Endodermal cell (in vitro differentiated cells): ENCODE data around the gene LRRC3C. TPM values are rescaled to one million over a fixed set of nuclear protein-coding genes. Genes with fewer than 3 reads are reported as not detected.

Experiments
- DNase-seq: peaks from one replicate; pipeline ENCODE4 v3.0.0-alpha.2; 2017
- H3K27ac ChIP-seq: 2 replicates; pipeline ENCODE4 v1.5.1; 2013; ENCODE audit warnings: mild to moderate bottlenecking, low read depth, low read length, moderate library complexity
- H3K27me3 ChIP-seq: 2 replicates; pipeline ENCODE4 v1.6.1; 2013; ENCODE audit warnings: mild to moderate bottlenecking, low read length, moderate library complexity; ENCODE audit not compliant: insufficient read depth, control insufficient read depth, poor library complexity, severe bottlenecking
- H3K36me3 ChIP-seq: 2 replicates; pipeline ENCODE4 v1.7.0; 2013; ENCODE audit warnings: mild to moderate bottlenecking, low read length, moderate library complexity; ENCODE audit not compliant: control insufficient read depth, insufficient read depth
- H3K4me1 ChIP-seq: one replicate; pipeline ENCODE4 v1.7.0; 2013; ENCODE audit warnings: low read length; ENCODE audit not compliant: control insufficient read depth, insufficient read depth
- H3K4me3 ChIP-seq: 2 replicates; pipeline ENCODE4 v1.5.1; 2013; ENCODE audit warnings: mild to moderate bottlenecking, low read length, moderate library complexity
- H3K9ac ChIP-seq: 2 replicates; pipeline ENCODE4 v1.6.1; 2013; ENCODE audit warnings: mild to moderate bottlenecking, low read length, moderate library complexity; ENCODE audit not compliant: poor library complexity, severe bottlenecking; ENCODE audit errors: extremely low read depth
- H3K9me3 ChIP-seq: 2 replicates; pipeline ENCODE4 v1.6.1; 2013; ENCODE audit warnings: mild to moderate bottlenecking, low read length, moderate library complexity; ENCODE audit not compliant: control insufficient read depth
- H3K27ac Mint-ChIP-seq: 2 replicates; pipeline ENCODE4 v1.8.0; 2020; ENCODE audit warnings: mixed read lengths
- H3K27me3 Mint-ChIP-seq: 2 replicates; pipeline ENCODE4 v1.8.0; 2021; ENCODE audit warnings: mild to moderate bottlenecking, mixed read lengths; ENCODE audit not compliant: insufficient read depth
- H3K36me3 Mint-ChIP-seq: 2 replicates; pipeline ENCODE4 v1.8.0; 2020; ENCODE audit warnings: low read depth, mixed read lengths
- H3K4me1 Mint-ChIP-seq: 2 replicates; pipeline ENCODE4 v1.8.0; 2020; ENCODE audit warnings: mixed read lengths
- H3K4me3 Mint-ChIP-seq: 2 replicates; pipeline ENCODE4 v1.8.0; 2020; ENCODE audit warnings: mild to moderate bottlenecking, moderate library complexity, mixed read lengths
- H3K9me3 Mint-ChIP-seq: 2 replicates; pipeline ENCODE4 v1.8.0; 2020; ENCODE audit warnings: mild to moderate bottlenecking, mixed read lengths
- CTCF ChIP-seq: fragments of 200-600 bp; sonication (generic); conservative IDR thresholded peaks from 2 replicates; pipeline ENCODE4 v1.5.0; 2021; ENCODE audit warnings: antibody characterized with exemption, mild to moderate bottlenecking
- WGBS, 2 experiments: methylation state at CpG; one replicate each; pipeline versions ENCODE4 v1.1.5 to v1.1.7; 2013; ENCODE audit warnings: missing lambda C conversion rate in 2 of 2, mixed read lengths in 1 of 2; ENCODE audit not compliant: insufficient coverage in 1 of 2, insufficient read length in 1 of 2; 5-methylcytosine and 5-hydroxymethylcytosine counted together
- total RNA-seq, 2 donors: library from RNA; stranded (reverse); fragmentation: NEBNext Ultra II Directional in 1 of 2; extraction: Animal tissue kit (Norgen Biotek cat#: 25700) in 1 of 2; gene quantifications; 2 replicates in 1 of 2; 3 replicates in 1 of 2; pipeline ENCODE4 v1.2.1, GENCODE V29; 2021

Gene LRRC3C
- total RNA-seq, 2 donors from 2014 or later = not detected

GRCh38 chr17:39955726-39956225 lies 28.2 kb downstream of the LRRC3C start:
- peaks cover 16% of the 10 kb centered on the region for H3K27me3 Mint-ChIP-seq
- WGBS, 2 experiments = 93 to 100% methylated on average over 1 to 3 of the region's 4 CpGs
- Histone ChIP-seq H3K4me3 (no peak overlapping the region), H3K27me3 (peaks cover 10% of the 10 kb centered on the region), H3K4me1 (no peaks in the 10 kb centered on the region), H3K27ac (no peak overlapping the region), H3K9me3 (no peaks in the 10 kb centered on the region), H3K36me3 (no peaks in the 10 kb centered on the region), H3K9ac (no peak overlapping the region)
- no peak overlapping the region for H3K27ac Mint-ChIP-seq
- peaks cover 12% of the 10 kb centered on the region for H3K4me1 Mint-ChIP-seq
- H3K4me3 Mint-ChIP-seq = no peak overlapping the region
- DNase-seq = no peak
- no peaks in the 10 kb centered on the region for H3K9me3 Mint-ChIP-seq
- TF ChIP-seq CTCF = no peak
- H3K36me3 Mint-ChIP-seq = no peaks in the 10 kb centered on the region

GRCh38 chr17:39960524-39961041 lies 33.1 kb downstream of the LRRC3C start:
- H3K4me3 ChIP-seq = no peak overlapping the region
- Mint-ChIP-seq H3K27ac (peak overlapping the region; percentile 23), H3K4me3 (no peak overlapping the region), H3K4me1 (peaks cover 5% of the 10 kb centered on the region), H3K27me3 (peaks cover 4% of the 10 kb centered on the region), H3K36me3 (no peaks in the 10 kb centered on the region), H3K9me3 (no peaks in the 10 kb centered on the region)
- whole genome bisulfite sequencing, 2 experiments = 85 to 93% methylated on average over 3 to 7 of the region's 8 CpGs
- H3K9me3 ChIP-seq = no peaks in the 10 kb centered on the region
- H3K27ac ChIP-seq = no peak overlapping the region
- H3K9ac ChIP-seq = no peak overlapping the region
- no peaks in the 10 kb centered on the region for H3K27me3 ChIP-seq
- DNase-seq = no peak
- H3K4me1 ChIP-seq = no peaks in the 10 kb centered on the region
- H3K36me3 ChIP-seq = no peaks in the 10 kb centered on the region
- TF ChIP-seq CTCF = no peak

GRCh38 chr17:39962642-39963220 lies 35.2 kb downstream of the LRRC3C start, which contains the start of gene GSDMA:
TSS of gene GSDMA (plus strand) at chr17:39963004. CDS start at chr17:39965688, 2,684 bp downstream.
- no peak for TF ChIP-seq CTCF
- no peak for DNase-seq
- Mint-ChIP-seq H3K27me3 (peaks cover 7% of the 10 kb centered on the region), H3K4me1 (peaks cover 5% of the 10 kb centered on the region), H3K27ac (no peak within 1 kb of the TSS), H3K36me3 (no peaks in the 10 kb centered on the region), H3K9me3 (no peaks in the 10 kb centered on the region), H3K4me3 (no peak within 1 kb of the TSS)
- Histone ChIP-seq H3K4me3 (no peak within 1 kb of the TSS), H3K4me1 (no peaks in the 10 kb centered on the region), H3K9me3 (no peaks in the 10 kb centered on the region), H3K27me3 (no peaks in the 10 kb centered on the region), H3K36me3 (no peaks in the 10 kb centered on the region), H3K9ac (no peak within 1 kb of the TSS), H3K27ac (no peak within 1 kb of the TSS)
- WGBS, 2 experiments = 76 to 77% methylated on average over 3 to 5 of the region's 6 CpGs
